Activated B cell treated with CpG ODN at 0.5 μM for 24 hours (primary cell): ENCODE data around the gene PMPCA. TPM values are rescaled to one million over a fixed set of nuclear protein-coding genes. Genes with fewer than 3 reads are reported as not detected.

Source experiments
- ATAC-seq: fragments of 200-7000 bp; cut with Tn5 transposase; one replicate; pipeline ENCODE4 v1.10.0; 2021; ENCODE audit warnings: low read depth, mild to moderate bottlenecking, moderate library complexity
- CTCF ChIA-PET: fragments of 350-600 bp; sonication (Branson Sonifier 250); formaldehyde crosslinking; loops from one replicate; lab custom pipeline; 2021; ENCODE audit warnings: antibody characterized with exemption; lab: Charles Lee
- POLR2A ChIA-PET: fragments of 350-600 bp; sonication (Branson Sonifier 250); formaldehyde crosslinking; loops from one replicate; lab custom pipeline; 2021; ENCODE audit warnings: antibody characterized with exemption; lab: Charles Lee
- DNase-seq: peaks from one replicate; pipeline ENCODE4 v3.0.0; 2022
- H3K27ac Mint-ChIP-seq: one replicate; pipeline ENCODE4 v1.8.0; 2020; ENCODE audit warnings: mixed read lengths
- H3K27me3 Mint-ChIP-seq: one replicate; pipeline ENCODE4 v1.8.0; 2021; ENCODE audit warnings: mixed read lengths
- H3K36me3 Mint-ChIP-seq: one replicate; pipeline ENCODE4 v1.8.0; 2021; ENCODE audit warnings: low read depth, mixed read lengths
- H3K4me1 Mint-ChIP-seq: one replicate; pipeline ENCODE4 v1.8.0; 2021; ENCODE audit warnings: mixed read lengths
- H3K4me3 Mint-ChIP-seq: one replicate; pipeline ENCODE4 v1.8.0; 2020; ENCODE audit warnings: mild to moderate bottlenecking, mixed read lengths
- H3K9me3 Mint-ChIP-seq: one replicate; pipeline ENCODE4 v1.8.0; 2020; ENCODE audit warnings: mixed read lengths
- CTCF ChIP-seq: fragments of 200-600 bp; IDR thresholded peaks from one replicate; pipeline ENCODE4 v1.8.0; 2022; ENCODE audit warnings: antibody characterized with exemption, mild to moderate bottlenecking
- intact Hi-C: fragments of 100-400 bp; cut with micrococcal nuclease; formaldehyde crosslinking; loops from one replicate; pipeline ENCODE4 v1.15.1; 2024
- total RNA-seq: library from RNA; stranded (reverse); gene quantifications from 2 replicates; pipeline ENCODE4 v1.2.3, GENCODE V29; 2022

PMPCA gene
- 67.2 and 75.3 TPM in 2 replicates for total RNA-seq

GRCh38 chr9:136410500-136411287 lies at the start of gene PMPCA, which contains the start of gene ENTR1:
Gene PMPCA (plus strand): TSS chr9:136410658. CDS start chr9:136410669, 11 bp downstream.
Gene ENTR1 (minus strand): TSS chr9:136410614. CDS start chr9:136410397, 217 bp downstream.
- Mint-ChIP-seq H3K27me3 (no peaks in the 10 kb centered on the region), H3K9me3 (no peaks in the 10 kb centered on the region), H3K4me1 (peaks cover 41% of the 10 kb centered on the region), H3K36me3 (peaks cover 53% of the 10 kb centered on the region), H3K4me3 (peak within 1 kb of the TSS; percentile 92), H3K27ac (peak within 1 kb of the TSS; percentile 90)
- ATAC-seq (peak; percentile 87), DNase-seq (peak; percentile 98)
- TF ChIP-seq CTCF, result no peak
- ChIA-PET POLR2A (interaction anchor here (1.0 to 1.4 kb wide), 3 partner anchors 9 to 48 kb away, joined by 3 to 19 read pairs (median 10); partner anchors contain the start of gene DNLZ), CTCF (interaction anchor here (1.8 kb wide), 1 partner anchor 9 kb away, joined by 4 read pairs; no protein-coding TSS in a partner anchor)
- intact Hi-C loops, result loop anchor here (1.0 to 2.0 kb wide), 3 partner anchors 10 to 72 kb away; partner anchors contain the start of genes INPP5E, SEC16A and SNAPC4

- Mint-ChIP-seq H3K36me3 (peaks cover 20% of the 10 kb centered on the region), H3K27ac (no peak overlapping the region), H3K9me3 (no peaks in the 10 kb centered on the region), H3K4me1 (peaks cover 9% of the 10 kb centered on the region), H3K27me3 (no peaks in the 10 kb centered on the region), H3K4me3 (no peak overlapping the region)
- ATAC-seq, result no peak
- CTCF ChIA-PET, result no interaction called here
- TF ChIP-seq CTCF, result no peak
- POLR2A ChIA-PET, result interaction anchor here (0.6 kb wide), 1 partner anchor 48 kb away, joined by 3 read pairs; no protein-coding TSS in a partner anchor
- intact Hi-C loops, result loop anchor here (5.0 kb wide), 1 partner anchor 34 kb away; the partner anchor contains the start of gene GPSM1
- no peak for DNase-seq
These were observed 49.3 kb upstream of the PMPCA start for GRCh38 chr9:136361047-136361753.

GRCh38 chr9:136361754-136362449 lies 48.6 kb upstream of the PMPCA start:
- no peak for TF ChIP-seq CTCF
- intact Hi-C loops, result loop anchor here (2.0 to 5.0 kb wide), 4 partner anchors 19 to 177 kb away; partner anchors contain the start of genes GPSM1 and INPP5E
- POLR2A ChIA-PET, result interaction anchor here (2.4 kb wide), 1 partner anchor 48 kb away, joined by 19 read pairs; the partner anchor contains the start of genes ENTR1 and PMPCA
- peaks cover 9% of the 10 kb centered on the region for H3K4me1 Mint-ChIP-seq
- H3K36me3 Mint-ChIP-seq, result peaks cover 20% of the 10 kb centered on the region
- DNase-seq (no peak), ATAC-seq (no peak)
- CTCF ChIA-PET, result no interaction called here
- no peak overlapping the region for H3K4me3 Mint-ChIP-seq
- H3K27ac Mint-ChIP-seq, result peak overlapping the region; percentile 53
- H3K27me3 Mint-ChIP-seq, result no peaks in the 10 kb centered on the region
- H3K9me3 Mint-ChIP-seq, result no peaks in the 10 kb centered on the region

GRCh38 chr9:136362450-136362784 lies 48.0 kb upstream of the PMPCA start:
- H3K27ac Mint-ChIP-seq, result peak overlapping the region; percentile 30

More at GRCh38 chr9:136362450-136362784, 48.0 kb upstream of the PMPCA start:
- H3K9me3 Mint-ChIP-seq, result no peaks in the 10 kb centered on the region
- no peak for TF ChIP-seq CTCF
- DNase-seq (no peak), ATAC-seq (no peak)
- no peaks in the 10 kb centered on the region for H3K27me3 Mint-ChIP-seq
- ChIA-PET POLR2A (interaction anchor here (0.6 to 2.4 kb wide), 19 partner anchors 9 to 455 kb away, joined by 3 to 19 read pairs (median 5); partner anchors contain the start of genes CAMSAP1, ENTR1, PMPCA and SNAPC4), CTCF (interaction anchor here (0.9 to 1.7 kb wide), 3 partner anchors 39 to 240 kb away, joined by 3 to 8 read pairs (median 4); no protein-coding TSS in a partner anchor)
- no peak overlapping the region for H3K4me3 Mint-ChIP-seq
- peaks cover 20% of the 10 kb centered on the region for H3K36me3 Mint-ChIP-seq
- intact Hi-C loops, result loop anchor here (2.0 to 5.0 kb wide), 4 partner anchors 20 to 176 kb away; partner anchors contain the start of genes GPSM1 and INPP5E
- peaks cover 9% of the 10 kb centered on the region for H3K4me1 Mint-ChIP-seq
